Measurements from ENCODE around the gene HDAC11.
"Not testable (repeated sequence)": the region's sequence is repeated elsewhere in the genome, so short reads cannot be mapped to it uniquely, and the experiment has no call there.

The HDAC11 gene

GRCh38 chr3:13521309-13521708 is 41.2 kb downstream of the HDAC11 start:
- no peak overlapping the region for H3K27ac ChIP-seq (replicated peaks)
- TF ChIP-seq POLR2AphosphoS5 (IDR thresholded peaks at IDR 0.05; ENCODE audit: low read depth) (no peak), GABPA (IDR thresholded peaks at IDR 0.05; ENCODE audit: low read depth) (no peak), REST (IDR thresholded peaks at IDR 0.05; ENCODE audit: insufficient replicate concordance, low read depth) (no peak), SPI1 (IDR thresholded peaks at IDR 0.05; ENCODE audit: borderline replicate concordance, low read depth) (no peak), CTCF (IDR thresholded peaks at IDR 0.05; ENCODE audit: insufficient read depth, low read length) (no peak)
- no peak overlapping the region for H3K4me3 ChIP-seq (replicated peaks; ENCODE audit: insufficient read depth, low read length)
- no peaks in the 10 kb centered on the region for H3K27me3 ChIP-seq (ENCODE audit: insufficient read depth, poor library complexity, severe bottlenecking)
- no peak for DNase-seq (ENCODE audit: low read depth in 1 of 2, low spot score in 1 of 2)

GRCh38 chr3:13521749-13522148 is 41.6 kb downstream of the HDAC11 start:
- H3K27ac ChIP-seq (replicated peaks); H3K27me3 ChIP-seq (ENCODE audit: insufficient read depth, poor library complexity, severe bottlenecking); H3K4me3 ChIP-seq (replicated peaks; ENCODE audit: insufficient read depth, low read length); DNase-seq (ENCODE audit: low read depth in 1 of 2, low spot score in 1 of 2): not testable (repeated sequence)

- Histone ChIP-seq H3K27ac (replicated peaks) (no peak overlapping the region), H3K4me3 (replicated peaks; ENCODE audit: insufficient read depth, low read length) (no peak overlapping the region), H3K27me3 (ENCODE audit: insufficient read depth, poor library complexity, severe bottlenecking) (no peaks in the 10 kb centered on the region)
- TF ChIP-seq GABPA (IDR thresholded peaks at IDR 0.05; ENCODE audit: low read depth) (no peak), SPI1 (IDR thresholded peaks at IDR 0.05; ENCODE audit: borderline replicate concordance, low read depth) (no peak), POLR2AphosphoS5 (IDR thresholded peaks at IDR 0.05; ENCODE audit: low read depth) (no peak), REST (IDR thresholded peaks at IDR 0.05; ENCODE audit: insufficient replicate concordance, low read depth) (no peak), CTCF (IDR thresholded peaks at IDR 0.05; ENCODE audit: insufficient read depth, low read length) (no peak)
- no peak for DNase-seq (ENCODE audit: low read depth in 1 of 2, low spot score in 1 of 2)
These were observed 42.1 kb downstream of the HDAC11 start for GRCh38 chr3:13522236-13522635.

- no peak overlapping the region for H3K4me3 ChIP-seq (replicated peaks; ENCODE audit: insufficient read depth, low read length)
- no peak overlapping the region for H3K27ac ChIP-seq (replicated peaks)
- TF ChIP-seq GABPA (IDR thresholded peaks at IDR 0.05; ENCODE audit: low read depth) = no peak
- no peak for TF ChIP-seq REST (IDR thresholded peaks at IDR 0.05; ENCODE audit: insufficient replicate concordance, low read depth)
- TF ChIP-seq SPI1 (IDR thresholded peaks at IDR 0.05; ENCODE audit: borderline replicate concordance, low read depth) = no peak
- TF ChIP-seq POLR2AphosphoS5 (IDR thresholded peaks at IDR 0.05; ENCODE audit: low read depth) = no peak
- no peak for TF ChIP-seq CTCF (IDR thresholded peaks at IDR 0.05; ENCODE audit: insufficient read depth, low read length)
- DNase-seq (ENCODE audit: low read depth in 1 of 2, low spot score in 1 of 2) = no peak
- H3K27me3 ChIP-seq (ENCODE audit: insufficient read depth, poor library complexity, severe bottlenecking) = no peaks in the 10 kb centered on the region
These were observed 45.0 kb downstream of the HDAC11 start for GRCh38 chr3:13524979-13525669.

All from HL-60 (cell line).